GM19043 (cell line): Measurements from ENCODE around the gene PPP1R12A.
"Not testable (repeated sequence)": the region's sequence is repeated elsewhere in the genome, so short reads cannot be mapped to it uniquely, and the experiment has no call there.

Source experiments
- ATAC-seq: cut with Tn5 transposase; IDR thresholded peaks from one replicate; pipeline ENCODE4 v1.9.1; 2021; ENCODE audit warnings: low read depth; ENCODE audit not compliant: unreplicated experiment

Gene PPP1R12A

GRCh38 chr12:79847417-79847816, 87.5 kb downstream of the PPP1R12A start:
- ATAC-seq, result no peak

- no peak for ATAC-seq
Observed at GRCh38 chr12:79844693-79845092, 90.2 kb downstream of the PPP1R12A start.

- ATAC-seq, result no peak
Observed at GRCh38 chr12:79843978-79844377, 90.9 kb downstream of the PPP1R12A start.

- ATAC-seq, result no peak
Observed at GRCh38 chr12:79842630-79843029, 92.3 kb downstream of the PPP1R12A start.

- no peak for ATAC-seq
Observed at GRCh38 chr12:79841878-79842265, 93.0 kb downstream of the PPP1R12A start.

GRCh38 chr12:79841248-79841877, 93.5 kb downstream of the PPP1R12A start:
- no peak for ATAC-seq

- ATAC-seq, result no peak
Observed at GRCh38 chr12:79838359-79838758, 96.5 kb downstream of the PPP1R12A start.

- ATAC-seq, result no peak
Observed at GRCh38 chr12:79837575-79837974, 97.3 kb downstream of the PPP1R12A start.

- no peak for ATAC-seq
Observed at GRCh38 chr12:79835377-79835843, 99.5 kb downstream of the PPP1R12A start.

- no peak for ATAC-seq
Observed at GRCh38 chr12:79834712-79835376, 100.1 kb downstream of the PPP1R12A start.

- ATAC-seq, result no peak
Observed at GRCh38 chr12:79830440-79830839, 104.5 kb downstream of the PPP1R12A start.

- ATAC-seq, result no peak
Observed at GRCh38 chr12:79828924-79829323, 106.0 kb downstream of the PPP1R12A start.

GRCh38 chr12:79827484-79827883, 107.4 kb downstream of the PPP1R12A start:
- no peak for ATAC-seq

GRCh38 chr12:79826267-79827128, 108.4 kb downstream of the PPP1R12A start:
- no peak for ATAC-seq

GRCh38 chr12:79822475-79822874, 112.4 kb downstream of the PPP1R12A start:
- no peak for ATAC-seq

GRCh38 chr12:79818856-79819255, 116.0 kb downstream of the PPP1R12A start:
- no peak for ATAC-seq

- not testable (repeated sequence) for ATAC-seq
Observed at GRCh38 chr12:79784366-79785065, 150.4 kb downstream of the PPP1R12A start.

GRCh38 chr12:79782172-79782900, 152.6 kb downstream of the PPP1R12A start:
- ATAC-seq, result no peak

GRCh38 chr12:79778802-79779448, 156.0 kb downstream of the PPP1R12A start:
- ATAC-seq, result no peak

GRCh38 chr12:79776111-79776510, 158.8 kb downstream of the PPP1R12A start:
- no peak for ATAC-seq
